Spleen (tissue), 7 donors: ENCODE data around the gene TOP3A.

Experiments
- POLR2A ChIP-seq, 3 donors: fragments of 450-650 bp; IDR thresholded peaks; one replicate each; pipeline ENCODE4 v1.5.1; 2017; ENCODE audit warnings: antibody characterized with exemption in 3 of 3, mild to moderate bottlenecking in 1 of 3
- TF ChIP-seq, protein P1 (sequence below), 11 experiments: fragments of 200-600 bp in 7 of 11; fragments of 450-650 bp in 4 of 11; sonication (generic) in 4 of 11; IDR thresholded peaks in 8 of 11; conservative IDR thresholded peaks in 3 of 11; 1 replicate in 7 of 11; 2 replicates in 4 of 11; pipeline versions ENCODE4 v1.4.0 to v1.8.0; 2016 to 2021; ENCODE audit warnings: antibody characterized with exemption in 11 of 11, inconsistent platforms in 4 of 11, mild to moderate bottlenecking in 1 of 11
- donor health status: DM: no; HTN: no; CAD: no; lungs with moderate emphysema.
- donor health status: DM: no; HTN: no; CAD: no.
- donor health status: DM: no; HTN: no; CAD: no.

DNA sequence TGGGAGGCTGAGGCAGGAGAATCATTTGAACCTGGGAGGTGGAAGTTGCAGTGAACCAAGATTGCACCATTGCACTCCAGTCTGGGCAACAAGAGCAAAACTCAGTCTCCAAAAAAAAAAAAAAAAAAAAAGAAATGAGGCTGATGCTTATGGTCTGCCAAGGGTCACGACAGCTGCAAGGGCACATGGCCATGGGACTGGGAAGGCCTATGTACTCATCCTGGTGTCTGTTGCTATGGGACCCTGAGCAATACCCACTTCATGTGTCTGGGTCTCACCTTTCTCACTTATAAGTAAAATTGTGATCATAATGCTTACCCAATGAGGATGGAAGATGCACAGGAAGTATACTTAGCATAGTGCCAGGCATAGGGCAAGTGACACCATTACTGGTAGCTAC lies 37.7 kb downstream of the TOP3A start:
- TF ChIP-seq, protein P1, sequence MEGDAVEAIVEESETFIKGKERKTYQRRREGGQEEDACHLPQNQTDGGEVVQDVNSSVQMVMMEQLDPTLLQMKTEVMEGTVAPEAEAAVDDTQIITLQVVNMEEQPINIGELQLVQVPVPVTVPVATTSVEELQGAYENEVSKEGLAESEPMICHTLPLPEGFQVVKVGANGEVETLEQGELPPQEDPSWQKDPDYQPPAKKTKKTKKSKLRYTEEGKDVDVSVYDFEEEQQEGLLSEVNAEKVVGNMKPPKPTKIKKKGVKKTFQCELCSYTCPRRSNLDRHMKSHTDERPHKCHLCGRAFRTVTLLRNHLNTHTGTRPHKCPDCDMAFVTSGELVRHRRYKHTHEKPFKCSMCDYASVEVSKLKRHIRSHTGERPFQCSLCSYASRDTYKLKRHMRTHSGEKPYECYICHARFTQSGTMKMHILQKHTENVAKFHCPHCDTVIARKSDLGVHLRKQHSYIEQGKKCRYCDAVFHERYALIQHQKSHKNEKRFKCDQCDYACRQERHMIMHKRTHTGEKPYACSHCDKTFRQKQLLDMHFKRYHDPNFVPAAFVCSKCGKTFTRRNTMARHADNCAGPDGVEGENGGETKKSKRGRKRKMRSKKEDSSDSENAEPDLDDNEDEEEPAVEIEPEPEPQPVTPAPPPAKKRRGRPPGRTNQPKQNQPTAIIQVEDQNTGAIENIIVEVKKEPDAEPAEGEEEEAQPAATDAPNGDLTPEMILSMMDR (IDR thresholded peaks at IDR 0.05 in 8 of 11, conservative IDR thresholded peaks at IDR 0.05 in 3 of 11) = no peak
- no peak for TF ChIP-seq POLR2A (IDR thresholded peaks at IDR 0.05)
